ENCODE data around the gene MBTD1. TPM values are rescaled to one million over a fixed set of nuclear protein-coding genes. Genes with fewer than 3 reads are reported as not detected.

Gene MBTD1
- total RNA-seq, 2 donors from 2014 or later = 15.5 to 16.9 TPM

- Histone ChIP-seq H3K4me1 (peaks cover 10% of the 10 kb centered on the region), H3K27me3 (no peaks in the 10 kb centered on the region), H3K9me3 (no peaks in the 10 kb centered on the region), H3K27ac (no peak overlapping the region), H3K36me3 (replicated peaks in 1 of 2; ENCODE audit: insufficient read depth in 1 of 2, low read depth in 2 of 2) (no peaks in the 10 kb centered on the region), H3K4me3 (no peak overlapping the region)
- no peak for DNase-seq
- ATAC-seq = no peak
- TF ChIP-seq, protein P1, sequence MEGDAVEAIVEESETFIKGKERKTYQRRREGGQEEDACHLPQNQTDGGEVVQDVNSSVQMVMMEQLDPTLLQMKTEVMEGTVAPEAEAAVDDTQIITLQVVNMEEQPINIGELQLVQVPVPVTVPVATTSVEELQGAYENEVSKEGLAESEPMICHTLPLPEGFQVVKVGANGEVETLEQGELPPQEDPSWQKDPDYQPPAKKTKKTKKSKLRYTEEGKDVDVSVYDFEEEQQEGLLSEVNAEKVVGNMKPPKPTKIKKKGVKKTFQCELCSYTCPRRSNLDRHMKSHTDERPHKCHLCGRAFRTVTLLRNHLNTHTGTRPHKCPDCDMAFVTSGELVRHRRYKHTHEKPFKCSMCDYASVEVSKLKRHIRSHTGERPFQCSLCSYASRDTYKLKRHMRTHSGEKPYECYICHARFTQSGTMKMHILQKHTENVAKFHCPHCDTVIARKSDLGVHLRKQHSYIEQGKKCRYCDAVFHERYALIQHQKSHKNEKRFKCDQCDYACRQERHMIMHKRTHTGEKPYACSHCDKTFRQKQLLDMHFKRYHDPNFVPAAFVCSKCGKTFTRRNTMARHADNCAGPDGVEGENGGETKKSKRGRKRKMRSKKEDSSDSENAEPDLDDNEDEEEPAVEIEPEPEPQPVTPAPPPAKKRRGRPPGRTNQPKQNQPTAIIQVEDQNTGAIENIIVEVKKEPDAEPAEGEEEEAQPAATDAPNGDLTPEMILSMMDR (IDR thresholded peaks at IDR 0.05) = no peak
- no peak for TF ChIP-seq POLR2A (IDR thresholded peaks at IDR 0.05)
- intact Hi-C loops (cut with DNase I) = no loop called here
- WGBS, 2 donors = 19 to 27% methylated on average over 2 of the region's 2 CpGs
Measured at GRCh38 chr17:51240275-51240674, 19.6 kb downstream of the MBTD1 start.

GRCh38 chr17:51238255-51238887, 21.5 kb downstream of the MBTD1 start:
- intact Hi-C loops (cut with DNase I) = no loop called here
- Histone ChIP-seq H3K27me3 (no peaks in the 10 kb centered on the region), H3K36me3 (replicated peaks in 1 of 2; ENCODE audit: insufficient read depth in 1 of 2, low read depth in 2 of 2) (no peaks in the 10 kb centered on the region), H3K27ac (no peak overlapping the region), H3K9me3 (no peaks in the 10 kb centered on the region), H3K4me1 (no peaks in the 10 kb centered on the region), H3K4me3 (no peak overlapping the region)
- ATAC-seq = no peak
- WGBS, 2 donors = 66 to 79% methylated on average over 6 of the region's 6 CpGs
- TF ChIP-seq POLR2A (IDR thresholded peaks at IDR 0.05) = no peak
- TF ChIP-seq, protein P1 (IDR thresholded peaks at IDR 0.05) = no peak
- no peak for DNase-seq

GRCh38 chr17:51234162-51234561, 25.7 kb downstream of the MBTD1 start:
- DNase-seq = no peak
- Histone ChIP-seq H3K4me1 (peaks cover 8% of the 10 kb centered on the region), H3K9me3 (no peaks in the 10 kb centered on the region), H3K27ac (no peak overlapping the region), H3K4me3 (no peak overlapping the region), H3K27me3 (no peaks in the 10 kb centered on the region), H3K36me3 (replicated peaks in 1 of 2; ENCODE audit: insufficient read depth in 1 of 2, low read depth in 2 of 2) (no peaks in the 10 kb centered on the region)
- WGBS, 2 donors = 90 to 93% methylated on average over 6 of the region's 6 CpGs
- ATAC-seq = no peak
- TF ChIP-seq, protein P1 (IDR thresholded peaks at IDR 0.05) = no peak
- TF ChIP-seq POLR2A (IDR thresholded peaks at IDR 0.05) = no peak
- intact Hi-C loops (cut with DNase I) = no loop called here

- ATAC-seq = peak; percentile 69
Measured at GRCh38 chr17:51231999-51232398, 27.9 kb downstream of the MBTD1 start.

More at GRCh38 chr17:51231999-51232398, 27.9 kb downstream of the MBTD1 start:
- H3K4me3 ChIP-seq = no peak overlapping the region
- no peaks in the 10 kb centered on the region for H3K27me3 ChIP-seq
- peak in 1 of 4 donors; percentile 15 for DNase-seq
- TF ChIP-seq, protein P1 (IDR thresholded peaks at IDR 0.05) = no peak
- no peak for TF ChIP-seq POLR2A (IDR thresholded peaks at IDR 0.05)
- peak overlapping the region in 3 of 4 donors; percentile 28 to 55 (median 54) for H3K27ac ChIP-seq
- intact Hi-C loops (cut with DNase I) = no loop called here
- no peaks in the 10 kb centered on the region for H3K9me3 ChIP-seq
- peaks cover 8% of the 10 kb centered on the region for H3K4me1 ChIP-seq
- no peaks in the 10 kb centered on the region for H3K36me3 ChIP-seq (replicated peaks in 1 of 2; ENCODE audit: insufficient read depth in 1 of 2, low read depth in 2 of 2)
- 34 to 48% methylated on average over 4 of the region's 4 CpGs for WGBS, 2 donors

All from body of pancreas (tissue), 4 donors.